ENCODE results near the gene TENT4A. TPM values are rescaled to one million over a fixed set of nuclear protein-coding genes. Genes with fewer than 3 reads are reported as not detected.
A peak's percentile ranks its signal among the peaks of the same experiment; 100 is the strongest.

TENT4A gene
- total and polyA plus RNA-seq, 12 donors, result 4.2 to 13.7 (median 11.3) TPM

GRCh38 chr5:6744841-6745705, 31.8 kb downstream of the TENT4A start:
- 61 to 62% methylated on average over 12 of the region's 12 CpGs for WGBS, 2 donors
- Histone ChIP-seq H3K9me3 (no peaks in the 10 kb centered on the region), H3K27ac (peak overlapping the region in 5 of 10 donors; percentile 2 to 58 (median 45)), H3K27me3 (no peaks in the 10 kb centered on the region), H3K4me1 (peaks cover 0 to 14% (median 8%) of the 10 kb centered on the region in 9 donors), H3K36me3 (peaks cover 0 to 99% (median 17%) of the 10 kb centered on the region in 9 donors), H3K4me3 (no peak overlapping the region)
- intact Hi-C loops (cut with DNase I), result loop anchor here in 7 of 10 donors (1.0 to 10.0 kb wide), 9 partner anchors 33 to 1253 kb away; partner anchors contain the start of genes NSUN2 (in 7 of the 7), SRD5A1 (in 7 of the 7), MED10 (in 1 of the 7) and TENT4A (in 1 of the 7)
- DNase-seq, result no peak
- ATAC-seq, result peak in 7 of 8 donors; percentile 29 to 56 (median 45)
- no peak for TF ChIP-seq CTCF (IDR thresholded peaks at IDR 0.05)

GRCh38 chr5:6745706-6746222, 32.5 kb downstream of the TENT4A start:
- intact Hi-C loops (cut with DNase I), result loop anchor here in 8 of 10 donors (1.0 to 10.0 kb wide), 10 partner anchors 33 to 1253 kb away; partner anchors contain the start of genes NSUN2 (in 7 of the 8), SRD5A1 (in 7 of the 8), MED10 (in 1 of the 8) and TENT4A (in 1 of the 8)
- peaks cover 0 to 99% (median 24%) of the 10 kb centered on the region in 9 donors for H3K36me3 ChIP-seq
- H3K27ac ChIP-seq, result peak overlapping the region in 3 of 10 donors; percentile 45 to 58 (median 49)

GRCh38 chr5:6746244-6746643, 33.0 kb downstream of the TENT4A start:
- intact Hi-C loops (cut with DNase I), result loop anchor here in 7 of 10 donors (2.0 to 10.0 kb wide), 8 partner anchors 34 to 1254 kb away; partner anchors contain the start of genes NSUN2 (in 4 of the 7), SRD5A1 (in 4 of the 7), MED10 (in 1 of the 7) and TENT4A (in 1 of the 7)

More at GRCh38 chr5:6745706-6746222, 32.5 kb downstream of the TENT4A start:
- TF ChIP-seq CTCF (IDR thresholded peaks at IDR 0.05), result peak; percentile 69 to 85 (median 81)
- peaks cover 0 to 14% (median 8%) of the 10 kb centered on the region in 9 donors for H3K4me1 ChIP-seq
- no peaks in the 10 kb centered on the region for H3K9me3 ChIP-seq
- H3K4me3 ChIP-seq, result no peak overlapping the region
- ATAC-seq (peak; percentile 41 to 82 (median 64)), DNase-seq (no peak)
- H3K27me3 ChIP-seq, result no peaks in the 10 kb centered on the region
- 65 to 67% methylated on average over 10 of the region's 10 CpGs for WGBS, 2 donors

More at GRCh38 chr5:6746244-6746643, 33.0 kb downstream of the TENT4A start:
- WGBS, 2 donors, result 91% methylated on average over 9 of the region's 9 CpGs
- Histone ChIP-seq H3K27ac (no peak overlapping the region), H3K4me1 (peaks cover 0 to 14% (median 8%) of the 10 kb centered on the region in 9 donors), H3K36me3 (peaks cover 0 to 99% (median 29%) of the 10 kb centered on the region in 9 donors), H3K9me3 (no peaks in the 10 kb centered on the region), H3K27me3 (no peaks in the 10 kb centered on the region), H3K4me3 (no peak overlapping the region)
- no peak for TF ChIP-seq CTCF (IDR thresholded peaks at IDR 0.05)
- DNase-seq (no peak), ATAC-seq (no peak)

All from heart right ventricle (tissue), 16 donors.